HG03066 (cell line): ENCODE measurements around the gene MPHOSPH6.
"Not testable (repeated sequence)": the region's sequence is repeated elsewhere in the genome, so short reads cannot be mapped to it uniquely, and the experiment has no call there.

Source experiments
- ATAC-seq: cut with Tn5 transposase; IDR thresholded peaks from one replicate; pipeline ENCODE4 v1.9.1; 2021; ENCODE audit warnings: low read depth; ENCODE audit not compliant: unreplicated experiment

MPHOSPH6 gene

DNA sequence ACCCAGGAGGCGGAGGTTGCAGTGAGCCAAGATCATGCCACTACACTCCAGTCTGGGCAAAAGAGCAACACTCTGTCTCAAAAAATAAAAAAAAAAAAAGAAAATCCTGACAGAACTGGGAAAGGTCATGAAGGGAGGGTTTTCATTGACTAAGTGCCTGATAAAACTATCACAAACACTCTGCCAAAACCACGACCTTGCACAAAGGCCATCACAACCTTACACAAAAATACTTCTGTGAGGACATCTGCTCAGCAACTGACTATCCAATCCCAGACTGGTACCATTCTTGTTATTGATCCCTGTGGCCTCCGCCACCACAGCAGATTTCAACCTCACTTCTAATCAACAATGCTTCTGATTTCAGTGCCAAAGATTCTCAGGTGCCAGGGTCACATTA lies 40.1 kb downstream of the MPHOSPH6 start:
- ATAC-seq: no peak

DNA sequence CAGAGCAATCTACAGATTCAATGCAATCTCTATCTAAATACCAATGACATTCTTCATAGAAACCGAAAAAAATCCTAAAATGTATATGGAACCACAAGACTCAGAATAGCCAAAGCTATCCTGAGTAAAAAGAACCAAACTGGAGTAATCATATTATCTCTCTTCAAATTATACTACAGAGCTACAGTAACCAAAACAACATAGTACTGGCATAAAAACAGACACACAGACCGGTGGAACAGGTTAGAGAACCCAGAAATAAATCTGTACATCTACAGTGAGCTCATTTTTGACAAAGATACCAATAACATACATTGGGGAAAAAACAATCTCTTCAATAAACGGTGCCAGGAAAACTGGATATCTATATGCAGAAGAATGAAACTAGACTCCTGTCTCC lies 45.4 kb downstream of the MPHOSPH6 start:
- no peak for ATAC-seq

DNA sequence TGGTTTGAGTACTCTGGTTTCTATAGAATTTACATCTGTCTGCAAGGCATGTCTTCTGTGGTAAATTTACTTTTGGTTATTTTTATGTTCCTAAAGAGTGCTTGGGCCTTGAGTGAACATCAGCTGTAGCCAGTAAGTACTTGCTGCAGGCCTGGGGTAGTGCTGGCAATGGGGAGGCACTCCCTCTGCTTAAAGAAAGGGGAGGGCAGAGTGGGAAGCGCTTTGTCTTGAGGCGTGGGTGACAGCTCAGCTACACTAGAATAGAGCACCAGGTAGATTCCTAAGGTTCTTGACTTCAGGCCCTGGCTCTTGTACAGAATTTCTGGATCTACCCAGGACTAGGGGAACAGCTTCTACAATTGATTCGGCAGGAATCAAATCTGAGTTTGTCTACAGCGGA lies 50.6 kb downstream of the MPHOSPH6 start:
- ATAC-seq: no peak

DNA sequence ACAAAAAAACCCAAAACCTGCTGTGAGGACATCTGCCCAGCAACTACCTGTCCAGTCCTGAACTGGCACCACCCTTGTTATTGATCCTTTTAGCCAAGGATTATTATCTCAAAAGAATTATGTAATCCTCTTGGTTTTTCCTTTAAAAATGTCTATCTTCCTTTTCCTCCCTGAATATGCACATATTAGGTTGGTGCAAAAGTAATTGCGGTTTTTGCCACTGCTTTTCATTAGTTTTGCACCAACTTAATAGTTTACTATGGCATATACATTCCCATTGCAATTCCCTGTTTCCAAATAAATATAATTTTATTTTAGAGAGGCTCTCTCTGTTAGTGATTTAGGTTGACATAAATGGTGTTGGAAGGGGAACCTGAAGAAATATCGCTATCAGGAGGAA lies 51.3 kb downstream of the MPHOSPH6 start:
- no peak for ATAC-seq

DNA sequence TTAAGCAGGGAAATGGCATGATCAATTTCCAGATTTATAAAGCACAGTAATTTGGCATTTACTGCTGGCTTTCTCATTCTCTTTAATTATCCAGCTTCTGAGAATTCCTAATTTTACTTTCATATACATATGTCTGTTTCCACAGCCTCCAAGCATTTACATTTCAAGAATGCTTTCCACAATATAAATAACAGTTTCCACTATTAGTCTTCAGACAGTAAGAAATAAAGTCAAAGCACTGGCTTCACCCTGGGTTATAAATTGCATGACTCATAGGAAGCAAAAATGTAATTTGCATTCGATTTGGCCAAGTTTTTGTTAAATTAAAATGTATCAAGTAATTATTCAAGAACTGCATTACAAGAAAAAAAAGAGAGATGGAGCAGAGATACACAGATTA lies 53.5 kb downstream of the MPHOSPH6 start:
- ATAC-seq: no peak

DNA sequence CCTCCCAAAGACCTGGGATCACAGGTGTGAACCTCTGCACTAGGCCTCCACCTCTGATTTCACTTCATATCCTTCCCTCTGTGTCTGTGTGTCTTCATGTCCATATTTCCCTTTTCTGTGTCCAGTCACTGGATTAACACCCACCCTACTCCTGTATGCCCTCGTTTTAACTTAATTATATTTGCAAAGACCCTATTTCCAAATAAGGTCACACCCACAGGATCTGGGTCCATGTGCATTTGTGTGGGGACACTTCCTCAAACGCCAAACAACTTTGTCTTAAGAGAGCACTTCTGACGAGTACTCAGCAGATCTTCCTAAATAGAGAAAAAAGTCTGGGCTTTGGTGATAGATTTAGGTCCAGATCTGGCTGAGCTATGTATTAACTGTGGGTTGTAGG lies 56.3 kb downstream of the MPHOSPH6 start:
- no peak for ATAC-seq

DNA sequence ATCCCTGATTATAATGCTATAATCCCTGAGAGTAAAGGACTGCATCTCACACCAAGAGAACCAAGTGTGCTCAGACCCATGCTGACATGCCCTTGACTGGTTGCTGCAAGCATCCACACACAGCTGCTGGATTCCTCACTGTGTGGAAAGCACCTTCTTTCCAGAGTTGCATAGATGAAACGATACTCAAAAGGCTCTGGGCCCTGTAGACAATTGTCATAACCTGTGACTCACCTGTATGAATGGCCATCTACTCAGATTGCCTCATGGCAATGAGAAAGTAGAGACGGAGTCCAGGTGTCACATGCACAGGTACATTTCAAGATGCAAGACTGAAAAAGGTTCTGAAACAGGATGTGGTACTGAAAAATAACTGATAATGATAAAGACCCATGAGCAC lies 58.1 kb downstream of the MPHOSPH6 start:
- no peak for ATAC-seq

DNA sequence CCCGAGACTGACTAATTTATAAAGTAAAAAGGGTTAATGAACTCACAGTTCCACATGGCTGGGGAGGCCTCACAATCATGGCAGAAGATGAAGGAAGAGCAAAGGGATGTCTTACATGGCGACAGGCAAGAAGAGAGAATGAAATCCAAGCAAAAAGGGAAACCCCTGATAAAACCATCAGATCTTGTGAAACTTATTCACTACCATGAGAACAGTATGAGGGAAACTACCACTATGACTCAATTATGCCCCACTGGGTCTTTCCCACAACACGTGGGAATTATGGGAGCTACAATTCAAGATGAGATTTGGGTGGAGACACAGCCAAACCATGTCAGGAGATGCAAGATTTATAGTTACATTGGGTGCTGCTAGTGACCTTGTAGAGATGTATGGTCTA lies 60.8 kb downstream of the MPHOSPH6 start:
- not testable (repeated sequence) for ATAC-seq

DNA sequence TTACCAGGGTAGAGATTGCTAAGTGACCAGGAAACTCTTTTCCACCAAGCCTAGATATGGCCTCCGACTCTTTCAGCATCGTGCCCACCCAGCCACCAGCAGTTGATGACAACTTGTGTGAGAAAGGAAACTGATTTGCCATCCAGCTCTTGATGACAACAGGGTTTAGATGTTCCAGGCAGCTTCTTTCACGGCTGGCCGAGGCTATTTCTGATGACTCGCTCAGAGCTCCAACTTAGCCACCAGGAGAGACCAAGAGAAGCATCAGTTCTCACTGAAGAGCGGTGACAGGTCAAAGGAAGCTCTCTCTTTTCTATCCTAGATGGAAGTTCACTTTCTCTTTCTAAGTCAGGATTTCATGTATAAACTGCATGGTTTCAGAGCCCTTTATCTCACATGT lies 61.2 kb downstream of the MPHOSPH6 start:
- no peak for ATAC-seq

DNA sequence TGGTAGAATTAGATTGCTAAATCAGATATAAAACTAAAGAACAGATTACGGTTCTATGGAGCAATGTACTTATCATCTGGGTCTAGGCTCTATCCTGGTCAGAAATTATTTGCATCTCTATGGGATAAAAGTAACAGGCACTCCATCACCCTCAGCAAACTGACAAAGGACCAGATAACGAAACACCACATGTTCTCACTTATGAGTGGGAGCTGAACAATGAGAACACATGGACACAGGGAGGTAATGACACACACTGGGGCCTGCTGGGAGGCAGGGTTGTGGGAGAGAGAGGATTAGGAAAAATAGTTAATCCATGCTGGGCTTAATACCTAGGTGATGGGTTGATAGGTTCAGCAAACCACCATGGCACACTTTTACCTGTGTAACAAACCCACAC lies 61.9 kb downstream of the MPHOSPH6 start:
- ATAC-seq: no peak

DNA sequence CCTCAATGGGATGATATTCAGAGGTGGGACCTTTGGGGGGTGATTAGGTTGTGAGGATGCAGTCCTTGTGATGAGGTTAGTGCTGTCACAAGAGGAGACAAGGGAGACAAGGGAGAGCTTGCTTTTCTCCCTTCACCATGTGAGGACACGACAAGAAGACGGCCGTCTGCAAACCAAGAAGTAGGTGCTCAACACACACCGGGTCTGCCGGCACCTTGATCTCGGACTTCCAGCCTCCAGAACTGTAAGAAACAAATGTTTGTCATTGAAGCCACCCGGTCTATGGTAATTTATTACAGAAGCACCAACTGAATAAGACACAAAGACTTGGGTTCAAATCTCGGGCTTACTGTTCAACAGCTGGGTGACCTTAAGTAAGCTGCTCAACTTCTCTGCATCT lies 64.9 kb downstream of the MPHOSPH6 start:
- no peak for ATAC-seq
